COR-L47 (cell line): ENCODE results near the gene SLC16A7.
"Not testable (repeated sequence)": the region's sequence is repeated elsewhere in the genome, so short reads cannot be mapped to it uniquely, and the experiment has no call there.

ENCODE experiments used
- DNase-seq: peaks from one replicate; lab custom pipeline; 2025; lab: John Stamatoyannopoulos, UW

SLC16A7 gene, protein sequence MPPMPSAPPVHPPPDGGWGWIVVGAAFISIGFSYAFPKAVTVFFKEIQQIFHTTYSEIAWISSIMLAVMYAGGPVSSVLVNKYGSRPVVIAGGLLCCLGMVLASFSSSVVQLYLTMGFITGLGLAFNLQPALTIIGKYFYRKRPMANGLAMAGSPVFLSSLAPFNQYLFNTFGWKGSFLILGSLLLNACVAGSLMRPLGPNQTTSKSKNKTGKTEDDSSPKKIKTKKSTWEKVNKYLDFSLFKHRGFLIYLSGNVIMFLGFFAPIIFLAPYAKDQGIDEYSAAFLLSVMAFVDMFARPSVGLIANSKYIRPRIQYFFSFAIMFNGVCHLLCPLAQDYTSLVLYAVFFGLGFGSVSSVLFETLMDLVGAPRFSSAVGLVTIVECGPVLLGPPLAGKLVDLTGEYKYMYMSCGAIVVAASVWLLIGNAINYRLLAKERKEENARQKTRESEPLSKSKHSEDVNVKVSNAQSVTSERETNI

DNA sequence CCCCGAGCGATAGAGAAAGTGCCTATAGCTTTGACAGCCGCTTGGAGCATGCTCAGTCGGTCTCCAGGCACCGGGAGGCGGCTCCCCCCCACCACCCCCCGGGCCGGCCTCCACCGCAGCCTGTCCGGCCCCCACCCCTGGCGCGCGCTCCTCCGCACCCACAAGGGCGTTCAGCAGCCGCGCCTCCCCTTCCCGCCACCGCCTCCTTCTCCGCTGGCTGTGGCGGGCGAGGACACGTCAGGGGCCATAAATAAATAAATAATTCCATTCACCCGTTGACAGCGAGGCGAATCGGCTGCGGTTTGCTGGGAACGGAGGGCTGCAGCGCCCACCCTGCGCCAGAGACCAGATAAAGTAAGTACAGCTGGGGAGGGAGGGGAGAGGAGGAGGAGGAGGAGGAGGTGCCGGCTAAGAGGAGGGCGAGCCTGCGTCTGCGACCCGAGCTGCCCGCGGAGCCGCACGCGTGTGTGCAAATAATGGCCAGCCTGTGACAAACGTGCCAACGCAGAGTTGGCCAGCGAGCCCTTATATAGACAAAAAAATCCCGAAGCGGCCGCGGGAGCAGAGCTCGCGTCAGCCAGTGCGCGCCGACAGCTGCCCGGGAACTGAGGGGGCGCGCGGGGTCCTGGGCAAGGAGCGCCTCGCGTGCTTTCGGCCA lies at the start of gene SLC16A7:
SLC16A7 (plus strand) TSS at position 147 of the 658 bp plus-strand sequence. CDS start 108,773 bp downstream, outside the sequence.
- peak; percentile 92 for DNase-seq

DNA sequence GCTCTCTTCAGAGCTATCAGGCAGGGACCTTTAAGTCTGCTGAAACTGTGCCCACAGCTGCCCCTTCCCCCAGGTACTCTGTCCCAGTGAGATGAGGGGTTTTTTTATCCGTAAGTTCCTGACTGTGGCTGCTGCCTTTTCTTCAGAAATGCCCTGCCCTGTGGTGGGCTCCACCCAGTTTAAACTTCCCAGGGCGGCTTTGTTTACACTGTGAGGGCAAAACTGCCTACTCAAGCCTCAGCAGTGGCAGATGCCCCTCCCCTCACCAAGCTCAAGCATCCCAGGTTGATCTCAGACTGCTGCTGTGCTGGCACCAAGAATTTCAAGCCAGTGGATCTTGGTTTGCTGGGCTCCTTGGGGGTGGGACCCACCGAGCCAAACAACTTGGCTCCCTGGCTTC lies 46.9 kb upstream of the SLC16A7 start:
- DNase-seq, result no peak

DNA sequence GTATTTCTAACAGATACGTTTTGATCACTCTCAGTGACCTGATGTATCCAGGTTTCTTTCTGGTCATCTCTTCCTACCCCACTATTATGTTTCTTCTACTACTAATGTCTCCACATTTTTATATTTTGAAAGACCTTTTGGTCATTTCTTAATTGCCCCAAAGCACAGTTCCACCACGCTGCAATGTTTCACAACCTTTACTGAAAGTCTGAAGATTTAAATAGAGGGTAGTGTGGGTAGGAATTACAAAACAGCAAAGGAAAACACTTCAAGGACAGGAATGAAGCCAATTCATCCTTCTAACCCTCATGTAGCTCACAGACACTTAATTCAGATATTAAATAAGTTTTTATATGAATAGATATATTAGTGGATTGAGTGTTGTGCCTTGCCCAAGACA lies 36.1 kb upstream of the SLC16A7 start:
- DNase-seq, result no peak

DNA sequence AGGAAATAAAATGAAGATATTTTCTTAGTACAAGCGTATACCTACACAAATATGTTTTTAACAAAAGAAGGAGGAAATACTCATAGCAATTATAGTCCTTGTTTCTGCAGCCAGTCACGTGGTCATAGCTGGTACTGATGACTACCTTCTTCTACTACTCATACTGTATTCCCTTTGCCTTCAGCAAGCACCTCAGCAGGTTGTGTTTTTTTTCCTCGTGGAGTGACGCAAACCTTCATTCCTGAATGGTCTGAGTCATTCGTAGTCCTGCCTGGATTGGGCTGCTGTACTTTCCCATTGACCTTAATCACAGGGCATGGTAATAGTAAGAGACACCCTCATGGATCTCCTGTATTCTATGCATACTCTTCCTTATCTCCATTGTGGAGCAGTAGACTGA lies 25.7 kb upstream of the SLC16A7 start:
- no peak for DNase-seq

DNA sequence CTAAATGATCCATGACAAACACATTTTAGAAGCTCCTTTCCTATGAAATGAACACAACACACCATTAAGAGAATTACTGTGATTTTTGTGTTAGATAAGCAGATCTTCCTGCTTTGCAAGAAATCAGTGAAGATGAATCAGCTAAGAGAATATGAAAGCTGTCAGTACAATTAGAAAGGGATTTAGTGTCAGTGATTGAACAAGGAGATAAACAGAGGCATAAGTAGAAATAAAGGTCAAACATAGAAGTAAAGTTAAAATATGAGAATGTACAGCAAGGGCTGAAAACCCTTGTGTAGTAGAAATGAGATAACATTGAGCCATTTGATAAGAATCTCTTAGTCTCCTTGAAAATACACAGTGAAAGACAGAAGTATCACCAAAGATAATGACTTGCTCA lies 21.4 kb upstream of the SLC16A7 start:
- DNase-seq, result no peak

DNA sequence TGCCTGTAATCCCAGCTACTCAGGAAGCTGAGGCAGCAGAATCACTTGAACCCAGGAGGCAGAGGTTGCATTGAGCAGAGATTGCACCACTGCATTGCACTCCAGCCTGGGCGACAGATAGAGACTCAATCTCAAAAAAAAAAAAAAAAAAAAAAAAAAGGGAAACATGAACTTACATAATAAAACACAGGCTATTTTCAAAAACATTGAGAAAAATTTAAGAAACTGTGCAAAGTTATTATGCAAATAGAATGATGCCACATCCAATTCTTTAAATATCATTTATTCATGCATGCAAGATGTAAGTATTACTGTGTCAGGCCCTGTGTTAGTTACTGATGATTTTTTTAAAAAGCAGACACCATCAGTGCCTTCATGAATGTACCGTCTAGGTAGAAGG lies 20.0 kb upstream of the SLC16A7 start:
- DNase-seq, result no peak

DNA sequence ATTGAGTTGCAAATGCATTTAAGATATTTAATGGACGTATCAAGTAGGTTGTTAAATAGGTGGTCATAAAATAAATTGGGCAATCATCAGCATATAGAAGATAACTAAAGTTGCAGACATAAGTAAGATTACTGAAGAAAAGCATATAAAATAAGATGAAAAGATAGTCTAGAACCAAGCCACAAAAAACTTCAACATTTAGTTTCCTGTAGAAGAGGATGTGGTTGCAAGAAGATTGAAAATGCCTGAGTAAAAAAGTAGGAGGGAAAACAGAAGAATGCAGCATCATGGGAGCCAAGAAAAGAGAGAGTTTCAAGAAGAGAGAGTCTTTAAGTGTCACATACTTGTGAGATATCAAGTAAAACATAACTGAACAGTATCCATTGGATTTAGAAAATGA lies 17.6 kb upstream of the SLC16A7 start:
- no peak for DNase-seq

DNA sequence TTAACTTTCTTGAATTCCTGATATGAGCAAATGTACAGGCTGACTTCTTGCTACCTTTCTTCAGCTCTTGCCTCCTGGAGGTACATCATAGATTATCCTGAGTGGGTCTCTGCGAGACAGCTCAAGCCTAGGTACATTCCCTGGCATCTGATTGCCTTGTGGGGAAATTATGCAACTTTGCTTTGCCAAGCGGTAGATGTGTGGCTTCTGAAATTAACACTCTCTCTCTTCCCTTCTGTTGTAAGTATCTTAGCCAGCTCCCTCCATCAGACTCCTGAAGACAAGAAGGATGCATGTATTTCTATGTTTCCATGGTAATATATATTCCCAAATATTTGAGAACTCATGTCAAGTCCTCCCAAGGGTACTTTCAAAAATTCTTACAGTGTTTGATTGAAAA lies 16.2 kb upstream of the SLC16A7 start:
- no peak for DNase-seq

DNA sequence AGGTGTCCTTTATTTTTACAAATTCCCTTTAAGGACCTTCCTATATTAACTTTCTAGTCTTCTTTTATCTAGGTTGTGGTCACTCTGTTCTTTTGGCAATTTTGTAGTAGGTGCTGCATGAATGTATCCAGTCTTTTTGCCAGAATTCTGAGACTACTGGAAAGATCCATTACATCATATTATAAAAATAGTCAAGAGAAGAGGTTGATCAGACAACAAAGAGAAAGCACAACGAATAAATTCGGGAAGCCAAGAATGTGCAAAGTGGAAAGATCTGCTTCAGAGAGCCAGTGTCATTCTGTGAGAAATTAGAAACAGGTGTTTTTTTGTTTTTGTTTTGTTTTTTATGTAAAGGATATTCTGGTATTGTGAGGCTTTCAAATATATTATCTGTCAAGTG lies 15.8 kb upstream of the SLC16A7 start:
- no peak for DNase-seq

DNA sequence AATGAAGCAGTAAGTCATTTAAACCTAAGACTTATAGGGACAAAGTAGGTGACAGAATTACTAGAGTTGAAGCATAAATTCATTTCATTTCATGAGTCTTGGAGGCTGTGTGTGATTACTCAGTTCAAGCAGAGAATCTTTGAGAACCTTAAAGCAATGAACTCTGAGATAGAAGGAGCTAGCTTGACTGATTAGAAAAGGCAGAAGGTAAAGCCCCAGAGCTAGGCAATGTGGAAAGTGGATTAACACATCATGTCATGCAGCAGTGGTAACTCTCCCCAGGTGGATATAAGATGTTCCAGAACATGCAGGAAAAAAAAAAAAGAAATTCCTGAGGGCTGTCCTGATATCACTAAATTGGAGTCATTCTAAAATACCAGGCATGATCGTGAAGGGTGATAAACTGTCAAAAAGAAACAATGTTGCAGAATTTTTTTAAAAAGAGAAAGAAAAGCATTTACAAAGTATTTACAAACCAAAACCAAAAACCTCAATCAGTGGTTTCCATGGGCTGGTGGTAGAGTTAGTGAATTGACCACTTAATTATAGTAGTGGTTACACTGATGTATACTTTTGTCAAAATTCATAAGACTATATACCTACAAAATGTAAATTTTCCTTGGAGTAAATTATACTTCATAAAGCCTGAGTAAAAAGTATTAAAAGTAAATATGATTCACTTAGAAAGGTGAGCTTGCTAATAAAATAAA lies 12.7 kb upstream of the SLC16A7 start:
- no peak for DNase-seq

DNA sequence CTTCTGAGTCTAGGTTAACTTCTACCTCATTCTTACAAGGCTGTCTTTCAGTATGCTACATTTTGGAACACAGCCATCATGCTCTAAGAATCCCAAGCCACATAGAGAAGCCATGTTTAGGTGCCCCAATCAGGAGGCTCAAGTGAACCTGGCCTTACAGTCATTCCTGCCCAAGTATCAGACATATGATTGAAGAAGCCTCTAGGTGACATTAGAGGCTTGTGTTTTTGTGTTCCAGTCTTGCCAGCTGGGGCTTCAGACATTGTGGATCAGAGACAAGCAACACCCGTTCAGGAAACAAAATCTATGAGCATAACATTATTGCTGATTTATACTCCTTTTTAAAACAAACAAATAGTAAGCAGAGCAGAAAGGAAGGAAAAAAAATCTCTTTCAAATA lies 8.1 kb upstream of the SLC16A7 start:
- DNase-seq, result no peak

DNA sequence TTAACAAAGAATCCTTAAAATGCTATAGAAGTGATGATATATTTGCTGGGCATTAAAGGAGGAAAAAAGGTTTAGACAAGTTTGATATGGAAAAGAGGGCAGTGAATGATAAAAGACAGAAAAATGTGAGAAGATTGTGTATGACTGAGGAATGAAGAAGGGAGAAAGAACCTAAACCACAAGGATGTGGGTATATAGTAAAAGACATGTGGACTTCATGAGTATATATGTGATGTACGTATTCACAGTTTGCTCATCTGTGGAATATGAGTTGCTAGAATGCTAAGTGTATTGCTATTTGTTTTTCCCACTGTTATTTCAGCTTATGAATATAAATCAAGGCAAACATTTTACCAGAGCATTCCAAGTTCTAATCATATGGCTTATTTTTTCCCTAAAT lies 2.1 kb upstream of the SLC16A7 start:
- no peak for DNase-seq

DNA sequence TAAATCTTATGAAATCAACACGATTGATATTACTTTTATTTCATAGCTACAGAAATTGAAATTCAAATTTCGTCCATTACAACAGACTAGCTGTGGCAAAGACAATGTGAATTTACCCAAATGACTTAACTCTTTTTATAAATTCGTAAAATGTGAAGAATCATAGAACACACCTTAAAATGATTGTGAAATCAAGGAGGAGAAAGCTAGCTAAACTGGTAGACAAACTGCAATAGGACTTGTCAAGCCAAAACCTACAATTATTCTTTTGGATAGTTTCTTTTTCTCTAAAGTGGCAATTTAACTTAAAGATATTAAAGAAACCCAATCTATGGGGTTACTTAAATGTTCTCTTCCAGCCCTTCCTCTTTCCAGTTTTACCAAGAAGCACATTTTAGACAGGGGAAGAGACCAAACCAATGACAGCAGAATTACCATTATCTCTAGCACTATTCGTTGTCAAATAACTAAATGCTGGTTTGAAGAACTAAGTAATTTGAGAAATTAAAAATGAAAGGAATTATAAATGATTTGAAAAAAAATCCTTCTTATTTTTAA lies 807 bp upstream of the SLC16A7 start:
- no peak for DNase-seq

DNA sequence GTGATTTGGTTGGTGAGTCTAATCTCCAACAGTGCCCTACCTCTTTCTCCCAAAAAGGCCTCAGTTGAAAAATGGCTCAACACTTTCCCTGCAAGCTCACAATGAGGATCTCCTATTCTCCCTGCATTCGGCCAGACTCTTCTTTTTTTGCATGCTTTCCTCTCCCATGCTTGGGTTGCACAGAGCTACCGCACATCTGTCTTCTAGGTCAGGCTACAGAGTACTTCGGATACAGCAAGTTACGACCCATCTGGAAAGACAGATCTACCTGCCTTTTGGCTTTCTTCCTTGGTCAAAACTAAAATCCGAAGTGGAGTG lies 305 bp upstream of the SLC16A7 start:
- no peak for DNase-seq

DNA sequence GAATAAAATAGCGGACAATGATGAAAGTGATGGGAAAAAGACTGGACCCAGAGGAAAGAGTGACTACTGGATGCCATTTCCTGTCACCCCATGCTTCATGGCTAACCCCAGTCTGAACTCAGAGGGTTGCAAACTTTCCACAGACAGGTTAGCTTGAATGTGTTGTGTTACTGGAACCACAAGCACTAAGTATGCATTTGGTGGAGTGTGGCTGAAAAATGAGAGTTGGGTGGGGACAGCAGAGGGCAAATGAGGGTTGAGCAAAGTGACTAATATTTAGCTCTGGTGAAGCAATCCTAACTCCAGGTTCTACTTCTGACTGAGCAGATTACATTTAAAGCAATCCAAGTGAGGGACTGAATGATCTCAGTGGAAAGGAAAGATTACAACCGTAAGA lies 1.6 kb downstream of the SLC16A7 start:
- DNase-seq, result no peak

DNA sequence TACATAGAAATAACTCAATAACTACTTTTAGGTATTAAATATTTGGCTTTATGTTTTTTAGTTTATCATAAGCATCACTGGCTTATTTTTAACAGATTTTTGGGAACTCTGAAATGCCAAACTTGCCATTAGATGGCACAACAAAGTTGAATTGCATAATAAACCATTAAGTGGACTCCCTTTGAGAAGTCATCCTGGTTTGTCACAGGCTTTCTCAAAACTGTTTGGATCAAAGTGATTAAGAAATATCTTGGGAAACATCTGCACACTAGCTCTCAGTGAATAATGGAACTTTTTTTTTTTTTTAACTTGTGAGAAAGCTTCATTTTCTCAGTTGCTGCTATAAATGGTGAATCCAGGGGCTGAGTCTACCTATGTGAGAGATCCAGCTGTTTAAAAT lies 4.3 kb downstream of the SLC16A7 start:
- DNase-seq, result no peak

DNA sequence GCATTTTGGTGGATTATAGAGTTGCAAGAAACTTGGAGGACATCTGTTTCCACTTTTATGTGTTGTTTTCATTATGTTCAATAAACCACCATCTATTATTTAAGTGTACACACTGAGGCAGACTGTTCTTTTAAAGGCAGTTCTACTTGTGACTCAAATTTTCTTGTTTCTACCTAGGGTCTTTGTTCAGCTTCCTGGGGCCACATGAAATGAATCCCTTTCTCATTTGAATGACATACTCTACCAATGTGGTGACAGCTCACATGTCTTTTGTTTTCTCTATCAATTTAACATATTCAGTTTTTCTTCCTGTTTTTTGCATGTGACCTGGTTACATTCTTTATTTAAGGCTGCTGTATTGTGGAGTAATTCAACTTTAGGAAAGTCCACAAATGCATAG lies 7.9 kb downstream of the SLC16A7 start:
- DNase-seq, result no peak

DNA sequence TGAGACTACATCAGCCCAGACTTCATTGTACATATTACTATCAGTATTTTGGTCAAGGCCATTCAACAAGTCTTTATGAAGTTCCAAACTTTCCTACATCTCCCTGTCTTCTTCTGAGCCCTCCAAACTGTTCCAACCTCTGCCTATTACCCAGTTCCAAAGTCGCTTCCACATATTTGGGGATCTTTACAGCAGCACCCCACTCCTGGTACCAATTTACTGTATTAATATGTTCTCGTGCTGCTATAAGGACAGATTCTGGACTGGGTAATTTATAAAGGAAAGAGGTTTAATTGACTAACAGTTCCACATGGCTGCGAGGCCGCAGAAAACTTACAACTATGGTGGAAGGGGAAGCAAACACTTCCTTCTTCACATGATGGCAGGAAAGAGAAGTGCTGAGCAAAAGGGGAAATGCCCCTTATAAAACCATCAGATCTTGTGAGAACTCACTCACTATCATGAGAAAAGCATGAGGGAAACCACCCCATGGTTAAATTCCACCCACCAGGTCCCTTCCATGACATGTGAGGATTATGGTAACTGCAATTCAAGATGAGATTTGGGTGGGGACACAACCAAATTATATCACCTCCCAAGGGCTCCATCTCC lies 17.1 kb downstream of the SLC16A7 start:
- not testable (repeated sequence) for DNase-seq

DNA sequence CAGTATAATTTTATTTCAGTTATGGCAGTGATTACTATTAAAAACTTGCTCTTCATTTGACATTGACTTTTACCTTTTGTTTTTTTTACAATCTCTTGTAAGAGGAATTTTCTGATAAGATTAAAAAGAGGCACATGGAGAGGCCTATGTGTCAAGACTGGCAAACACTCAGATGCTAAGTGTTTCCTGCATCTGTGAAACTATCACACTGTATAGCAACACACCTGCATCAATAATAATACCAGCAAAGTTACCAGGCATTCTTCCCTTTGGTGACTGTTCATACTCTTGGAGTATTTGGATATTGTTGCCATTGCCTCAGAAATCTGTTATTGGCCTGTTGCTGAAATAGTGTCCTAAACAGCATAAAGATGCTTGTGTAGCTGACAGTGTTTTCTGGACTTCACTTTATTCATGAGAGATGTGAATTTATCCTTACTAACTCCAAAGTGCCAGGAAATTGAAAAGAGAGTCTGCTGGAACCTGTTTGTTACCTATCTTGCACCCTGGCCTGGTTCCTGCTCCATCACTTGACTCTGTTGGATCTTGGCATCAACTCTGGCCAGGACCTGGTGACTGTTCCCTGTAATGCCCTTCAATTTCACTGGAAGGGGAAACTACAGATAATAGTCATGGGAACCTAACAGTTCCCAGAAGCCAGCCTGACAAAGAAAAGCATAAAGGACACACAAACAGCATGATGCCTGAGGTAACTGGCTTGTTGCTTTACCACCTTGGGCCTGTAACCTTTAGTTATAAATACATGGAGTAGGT lies 19.8 kb downstream of the SLC16A7 start:
- DNase-seq, result no peak

DNA sequence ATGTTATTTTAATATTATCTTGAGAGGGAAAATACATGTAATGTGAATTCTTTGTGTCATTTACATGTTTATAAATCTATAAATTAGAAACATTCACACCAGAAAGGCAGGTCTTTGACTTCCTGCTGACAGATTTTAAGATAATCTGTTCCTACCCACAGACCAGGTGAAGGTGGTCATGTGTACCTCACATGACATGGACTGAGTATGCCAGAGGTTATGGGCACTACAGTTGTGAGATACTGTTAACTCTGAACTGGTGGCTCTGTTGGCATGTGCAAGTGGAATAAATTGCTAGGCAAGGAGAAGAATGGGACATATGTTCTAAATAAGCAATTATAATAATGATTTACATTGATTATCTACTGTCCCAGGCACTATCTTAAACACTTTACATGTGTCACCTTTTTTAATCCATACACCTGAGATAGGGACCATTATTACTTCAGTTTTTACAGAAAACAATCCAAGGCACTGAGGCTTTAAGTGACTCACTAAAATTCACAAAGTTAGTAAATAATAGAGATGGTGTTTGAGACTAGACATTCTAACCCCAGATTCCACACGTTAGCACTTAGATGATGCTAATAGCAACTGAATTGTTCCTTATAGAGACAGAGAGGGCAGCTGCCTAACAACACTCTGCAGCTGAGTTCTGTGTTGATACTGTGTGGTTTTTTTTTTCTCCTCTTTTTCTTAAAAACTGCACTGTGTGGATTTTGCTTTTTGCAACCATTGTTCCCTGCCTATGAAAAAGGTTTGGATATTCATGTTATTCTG lies 23.8 kb downstream of the SLC16A7 start:
- DNase-seq, result no peak

DNA sequence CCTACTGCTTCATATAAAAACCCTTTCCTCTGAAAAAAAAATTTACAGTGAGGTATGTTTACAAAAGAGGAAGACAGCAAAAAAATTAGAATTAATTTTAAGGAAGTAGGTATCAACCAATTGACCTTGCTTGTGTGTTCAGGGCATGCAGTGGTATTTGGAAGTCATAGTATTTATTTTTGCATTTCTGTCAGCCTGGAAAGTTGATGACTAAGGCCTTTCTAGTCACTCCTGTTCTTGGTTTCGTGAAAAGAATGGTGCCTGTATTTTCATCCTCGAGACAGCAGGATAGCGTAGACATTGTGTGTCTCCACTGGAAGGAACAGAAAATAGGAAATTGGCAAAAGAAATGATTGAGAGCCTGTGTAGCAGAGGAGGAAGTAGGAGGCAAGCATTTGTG lies 24.5 kb downstream of the SLC16A7 start:
- no peak for DNase-seq
